HepG2 (cell line): ENCODE results near the gene MRGPRG. TPM values are rescaled to one million over a fixed set of nuclear protein-coding genes. Genes with fewer than 3 reads are reported as not detected.

Experiments used
- ATAC-seq: fragments of 200-7000 bp; cut with Tn5 transposase; 3 replicates; pipeline ENCODE4 v1.9.1; 2020; ENCODE audit warnings: mild to moderate bottlenecking, moderate library complexity
- BruUV-seq: library from RNA; stranded (reverse); fragments of 400-500 nt; replicated peaks from 2 replicates; lab custom pipeline; 2021; lab: Mats Ljungman, UMichigan
- CTCF ChIA-PET: fragments of 300-600 bp; formaldehyde crosslinking; extraction: SDS; loops from one replicate; lab custom pipeline; 2021; ENCODE audit warnings: low total read pairs, inconsistent platforms, low intra/inter-chr PET ratio; lab: Yijun Ruan, JAX
- POLR2A ChIA-PET: fragments of 350-600 bp; sonication (Branson Sonifier 250); formaldehyde crosslinking; loops from one replicate; lab custom pipeline; 2020; ENCODE audit warnings: antibody characterized with exemption, inconsistent platforms; lab: Yijun Ruan, JAX
- DNase-seq: peaks from one replicate; pipeline ENCODE4 v3.0.0-alpha.2; 2015; ENCODE audit warnings: low spot score
- FAIRE-seq: peaks from 3 replicates; lab custom pipeline; 2011; peaks lifted over from hg19 to GRCh38; lab: Jason Lieb, UNC
- H2AFZ ChIP-seq: one replicate; pipeline ENCODE4 v1.6.1; 2011; ENCODE audit warnings: low read length, inconsistent platforms
- H3K27ac ChIP-seq: fragments of 300-600 bp; 3 replicates; pipeline ENCODE4 v1.8.0; 2011; ENCODE audit warnings: mixed run types, mild to moderate bottlenecking, mixed read lengths, low read length, inconsistent platforms; ENCODE audit not compliant: insufficient read depth; ENCODE audit errors: extremely low read length
- H3K27me3 ChIP-seq, 2 experiments: fragments of 200-600 bp in 1 of 2; 2 replicates in 1 of 2; 3 replicates in 1 of 2; pipeline versions ENCODE4 v1.6.0 to v1.8.0; 2011; ENCODE audit warnings: low read length in 2 of 2, mild to moderate bottlenecking in 2 of 2, moderate library complexity in 2 of 2, inconsistent platforms in 1 of 2; ENCODE audit not compliant: insufficient read depth in 2 of 2, control insufficient read depth in 1 of 2
- H3K36me3 ChIP-seq, 2 experiments: fragments of 200-600 bp in 1 of 2; replicated peaks in 1 of 2; 2 replicates in 1 of 2; 3 replicates in 1 of 2; pipeline versions ENCODE4 v1.5.1 to v1.8.0; 2011; ENCODE audit warnings: low read length in 2 of 2, inconsistent platforms in 1 of 2; ENCODE audit not compliant: insufficient read depth in 2 of 2, control insufficient read depth in 1 of 2
- H3K4me1 ChIP-seq: 2 replicates; pipeline ENCODE4 v1.5.1; 2012; ENCODE audit warnings: low read length, inconsistent platforms; ENCODE audit not compliant: insufficient read depth
- H3K4me2 ChIP-seq: 2 replicates; pipeline ENCODE4 v1.6.0; 2011; ENCODE audit warnings: low read depth, low read length, inconsistent platforms
- H3K4me3 ChIP-seq, 3 experiments: fragments of 200-600 bp in 1 of 3; sonication (generic), shearing (Covaris generic) in 1 of 3; replicated peaks in 1 of 3; 2 replicates each; pipeline ENCODE4 v1.5.1; 2011 to 2016; ENCODE audit warnings: low read length in 3 of 3, inconsistent platforms in 2 of 3, low read depth in 2 of 3, mild to moderate bottlenecking in 2 of 3, control low read depth in 1 of 3, mixed read lengths in 1 of 3; ENCODE audit not compliant: insufficient read depth in 1 of 3
- H3K79me2 ChIP-seq: one replicate; pipeline ENCODE4 v1.6.1; 2011; ENCODE audit warnings: low read length, inconsistent platforms; ENCODE audit not compliant: insufficient read depth
- H3K9ac ChIP-seq: 2 replicates; pipeline ENCODE4 v1.6.0; 2011; ENCODE audit warnings: mild to moderate bottlenecking, low read depth, low read length, inconsistent platforms; ENCODE audit not compliant: insufficient read depth
- H3K9me3 ChIP-seq: 2 replicates; pipeline ENCODE4 v1.5.1; 2012; ENCODE audit warnings: mild to moderate bottlenecking, low read length
- H4K20me1 ChIP-seq: 2 replicates; pipeline ENCODE4 v1.6.0; 2011; ENCODE audit warnings: inconsistent platforms, mild to moderate bottlenecking, low read length, moderate library complexity; ENCODE audit not compliant: insufficient read depth
- FOXM1 ChIP-seq: sonication (generic); formaldehyde crosslinking; IDR thresholded peaks from 2 replicates; pipeline ENCODE4 v1.5.0; 2020; ENCODE audit warnings: missing genetic modification reagents
- IKZF1 ChIP-seq: fragments of 450-650 bp; IDR thresholded peaks from 2 replicates; pipeline ENCODE4 v1.7.1; 2016
- MED1 ChIP-seq: sonication (generic); formaldehyde crosslinking; IDR thresholded peaks from 2 replicates; pipeline ENCODE4 v1.4.0; 2020; ENCODE audit warnings: missing genetic modification reagents
- REL ChIP-seq: sonication (generic); formaldehyde crosslinking; conservative IDR thresholded peaks from 2 replicates; pipeline ENCODE4 v1.8.0; 2022; ENCODE audit warnings: mild to moderate bottlenecking, missing genetic modification reagents, moderate library complexity
- RXRA ChIP-seq: sonication (generic); formaldehyde crosslinking; IDR thresholded peaks from 2 replicates; pipeline ENCODE4 v1.5.1; 2020; ENCODE audit warnings: missing genetic modification reagents
- SUZ12 ChIP-seq: fragments of 150-350 bp; IDR thresholded peaks from 2 replicates; pipeline ENCODE4 v1.6.1; 2014; ENCODE audit warnings: low read depth, low read length
- ZFP90 ChIP-seq: sonication (generic); formaldehyde crosslinking; IDR thresholded peaks from 2 replicates; pipeline ENCODE4 v1.8.0; 2022; ENCODE audit warnings: missing genetic modification reagents, mild to moderate bottlenecking, inconsistent platforms, borderline replicate concordance
- ZNF225 ChIP-seq: sonication (generic); formaldehyde crosslinking; IDR thresholded peaks from 2 replicates; pipeline ENCODE4 v1.4.0; 2020; ENCODE audit warnings: mild to moderate bottlenecking, missing genetic modification reagents
- ZNF282 ChIP-seq: fragments of 450-650 bp; IDR thresholded peaks from 2 replicates; pipeline ENCODE4 v1.6.1; 2018; ENCODE audit not compliant: partially characterized antibody
- ZNF354B ChIP-seq: sonication (generic); formaldehyde crosslinking; IDR thresholded peaks from 2 replicates; pipeline ENCODE4 v1.8.0; 2022; ENCODE audit warnings: mild to moderate bottlenecking, missing genetic modification reagents
- ZNF563 ChIP-seq: sonication (generic); formaldehyde crosslinking; IDR thresholded peaks from 2 replicates; pipeline ENCODE4 v1.8.0; 2022; ENCODE audit warnings: mild to moderate bottlenecking, moderate library complexity, missing genetic modification reagents
- WGBS: methylation state at CpG from one replicate; pipeline ENCODE4 v1.1.6; 2017; ENCODE audit warnings: low lambda C conversion rate; 5-methylcytosine and 5-hydroxymethylcytosine counted together
- in situ Hi-C: cut with HindIII; loops from 2 replicates; pipeline ENCODE4 v1.10.0; 2017; ENCODE audit warnings: low pct_unique_long_range_greater_than_20kb; ENCODE audit not compliant: extremely low pct_ligation_motif_present
- intact Hi-C: fragments of 100-400 bp; cut with micrococcal nuclease; formaldehyde crosslinking; loops from one replicate; pipeline ENCODE4 v1.10.0; 2022; ENCODE audit not compliant: unreplicated experiment
- polyA plus RNA-seq, 8 experiments: library from polyadenylated mRNA; depleted of rRNA in 3 of 8; stranded (reverse) in 7 of 8; unstranded in 1 of 8; fragments of >200 nt; fragmentation: Illumina TruSeq in 4 of 8; extraction: Trizol in 4 of 8; gene quantifications; 2 replicates each; pipeline versions ENCODE4 v1.2.1 to v1.2.3, GENCODE V29; 2011 to 2016; ENCODE audit warnings: low read depth in 4 of 8, missing spikeins in 1 of 8, mixed read lengths in 1 of 8; ENCODE audit not compliant: insufficient read depth in 1 of 8
- total RNA-seq, 5 experiments: library from RNA; depleted of rRNA; stranded (reverse); fragments of >200 nt; fragmentation: Illumina TruSeq; extraction: Trizol; gene quantifications; 2 replicates each; pipeline ENCODE4 v1.2.3, GENCODE V29; 2016; ENCODE audit warnings: low read depth in 1 of 5
- TF ChIP-seq, protein P1 (sequence below): sonication (generic); formaldehyde crosslinking; IDR thresholded peaks from 2 replicates; pipeline ENCODE4 v1.4.0; 2020; ENCODE audit warnings: missing genetic modification reagents, borderline replicate concordance
- TF ChIP-seq, protein P2 (sequence below): sonication (generic); formaldehyde crosslinking; IDR thresholded peaks from 2 replicates; pipeline ENCODE4; 2020; ENCODE audit warnings: missing genetic modification reagents, mild to moderate bottlenecking, borderline replicate concordance
- TF ChIP-seq, protein P3 (sequence below): IDR thresholded peaks from 2 replicates; pipeline ENCODE4 v1.6.1; 2016; ENCODE audit warnings: missing genetic modification reagents, missing compliant biosample characterization
- TF ChIP-seq, protein P4 (sequence below): IDR thresholded peaks from 2 replicates; pipeline ENCODE4 v1.6.1; 2016; ENCODE audit warnings: low read depth, borderline replicate concordance
- TF ChIP-seq, protein P5 (sequence below): sonication (generic); formaldehyde crosslinking; IDR thresholded peaks from 2 replicates; pipeline ENCODE4 v1.5.0; 2020; ENCODE audit warnings: mild to moderate bottlenecking, low read depth, missing genetic modification reagents, borderline replicate concordance

Gene MRGPRG
- total and polyA plus RNA-seq, 2 of the 13 experiments (the other 11 are each of a cell fraction or from before 2014, with no cell fraction given) = not detected

DNA sequence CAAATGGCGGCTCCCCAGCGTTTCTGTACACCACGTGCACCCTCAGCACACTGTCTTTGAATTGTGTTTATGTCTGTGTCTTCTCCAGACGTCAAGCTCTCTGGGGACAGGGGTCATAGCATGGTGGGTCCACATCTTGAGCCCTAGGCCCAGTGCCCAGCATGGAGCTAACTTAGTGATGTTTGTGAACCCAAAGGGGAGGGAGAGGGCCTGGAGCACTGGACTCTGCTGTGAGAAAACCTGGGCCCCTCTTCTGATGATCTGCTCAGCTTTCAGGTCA is 4.3 kb downstream of the MRGPRG start (continued):
- TF ChIP-seq, protein P1, sequence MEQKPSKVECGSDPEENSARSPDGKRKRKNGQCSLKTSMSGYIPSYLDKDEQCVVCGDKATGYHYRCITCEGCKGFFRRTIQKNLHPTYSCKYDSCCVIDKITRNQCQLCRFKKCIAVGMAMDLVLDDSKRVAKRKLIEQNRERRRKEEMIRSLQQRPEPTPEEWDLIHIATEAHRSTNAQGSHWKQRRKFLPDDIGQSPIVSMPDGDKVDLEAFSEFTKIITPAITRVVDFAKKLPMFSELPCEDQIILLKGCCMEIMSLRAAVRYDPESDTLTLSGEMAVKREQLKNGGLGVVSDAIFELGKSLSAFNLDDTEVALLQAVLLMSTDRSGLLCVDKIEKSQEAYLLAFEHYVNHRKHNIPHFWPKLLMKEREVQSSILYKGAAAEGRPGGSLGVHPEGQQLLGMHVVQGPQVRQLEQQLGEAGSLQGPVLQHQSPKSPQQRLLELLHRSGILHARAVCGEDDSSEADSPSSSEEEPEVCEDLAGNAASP = no peak
- TF ChIP-seq SUZ12 (no peak), MED1 (CRISPR knock-in tag) (no peak), ZNF282 (no peak), ZFP90 (CRISPR knock-in tag) (no peak)

DNA sequence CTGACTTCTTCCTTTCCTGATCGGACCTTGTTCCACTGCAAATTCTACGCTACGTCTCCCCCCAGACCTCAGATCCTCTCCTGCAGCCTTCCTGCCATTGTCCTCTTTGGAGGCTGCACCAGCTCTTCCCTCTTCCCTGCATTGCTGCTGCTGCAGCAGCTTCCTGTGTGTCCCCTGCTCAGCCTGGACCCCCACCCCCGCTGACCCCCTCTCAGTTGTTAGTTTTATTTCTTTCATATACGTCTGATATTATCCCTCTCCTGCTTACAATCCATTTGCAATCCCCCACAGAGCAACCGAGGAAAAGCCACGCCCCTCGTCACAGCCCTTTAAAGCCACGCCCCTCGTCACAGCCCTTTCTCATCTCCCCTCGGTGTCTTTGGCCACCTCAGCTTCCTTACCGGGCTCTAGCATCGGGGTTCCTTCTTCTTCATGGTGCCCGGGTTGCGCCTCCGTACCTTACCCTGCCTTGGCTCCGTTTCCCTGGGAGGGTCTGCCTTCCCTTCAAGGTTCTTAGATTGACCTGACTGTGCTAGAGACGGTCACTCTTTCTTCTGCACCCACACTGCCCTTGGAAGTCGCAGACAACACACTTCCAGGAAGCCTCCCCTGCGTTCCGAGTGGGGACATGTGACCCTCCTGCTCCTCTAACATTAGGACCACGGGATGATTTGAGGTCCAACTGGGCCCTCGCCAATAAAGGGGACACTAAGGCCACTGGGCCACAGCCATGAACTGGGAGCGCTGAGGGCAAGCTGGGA is 4.8 kb downstream of the MRGPRG start:
- H3K4me2 ChIP-seq = no peak overlapping the region
- H3K9me3 ChIP-seq = no peaks in the 10 kb centered on the region
- no peak for DNase-seq
- H3K27ac ChIP-seq = no peak overlapping the region
- no peak for ATAC-seq
- no peaks in the 10 kb centered on the region for H3K4me1 ChIP-seq
- in situ Hi-C loops = loop anchor here (10.0 kb wide), 2 partner anchors 109 to 179 kb away; no protein-coding TSS in a partner anchor
- H3K27me3 ChIP-seq = peaks cover 3 to 24% of the 10 kb centered on the region in 2 experiments; a peak in 4 of 5 replicates
- intact Hi-C loops = loop anchor here (10.0 kb wide), 1 partner anchor 99 kb away; no protein-coding TSS in a partner anchor
- no peaks in the 10 kb centered on the region for H4K20me1 ChIP-seq
- ChIA-PET CTCF (no interaction called here), POLR2A (no interaction called here)
- no peak overlapping the region for H3K9ac ChIP-seq
- no peaks in the 10 kb centered on the region for H3K36me3 ChIP-seq
- no peak overlapping the region for H3K4me3 ChIP-seq
- BruUV-seq = no TSS peak
- no peak overlapping the region for H2AFZ ChIP-seq
- FAIRE-seq = no peak
- no peaks in the 10 kb centered on the region for H3K79me2 ChIP-seq
- WGBS = 12% methylated on average over 24 of the region's 24 CpGs
- TF ChIP-seq REL (CRISPR knock-in tag) (no peak), FOXM1 (CRISPR knock-in tag) (no peak), ZNF563 (CRISPR knock-in tag) (no peak), ZNF354B (CRISPR knock-in tag) (no peak), RXRA (CRISPR knock-in tag) (no peak), IKZF1 (no peak), ZNF225 (CRISPR knock-in tag) (no peak)
- TF ChIP-seq, protein P2, sequence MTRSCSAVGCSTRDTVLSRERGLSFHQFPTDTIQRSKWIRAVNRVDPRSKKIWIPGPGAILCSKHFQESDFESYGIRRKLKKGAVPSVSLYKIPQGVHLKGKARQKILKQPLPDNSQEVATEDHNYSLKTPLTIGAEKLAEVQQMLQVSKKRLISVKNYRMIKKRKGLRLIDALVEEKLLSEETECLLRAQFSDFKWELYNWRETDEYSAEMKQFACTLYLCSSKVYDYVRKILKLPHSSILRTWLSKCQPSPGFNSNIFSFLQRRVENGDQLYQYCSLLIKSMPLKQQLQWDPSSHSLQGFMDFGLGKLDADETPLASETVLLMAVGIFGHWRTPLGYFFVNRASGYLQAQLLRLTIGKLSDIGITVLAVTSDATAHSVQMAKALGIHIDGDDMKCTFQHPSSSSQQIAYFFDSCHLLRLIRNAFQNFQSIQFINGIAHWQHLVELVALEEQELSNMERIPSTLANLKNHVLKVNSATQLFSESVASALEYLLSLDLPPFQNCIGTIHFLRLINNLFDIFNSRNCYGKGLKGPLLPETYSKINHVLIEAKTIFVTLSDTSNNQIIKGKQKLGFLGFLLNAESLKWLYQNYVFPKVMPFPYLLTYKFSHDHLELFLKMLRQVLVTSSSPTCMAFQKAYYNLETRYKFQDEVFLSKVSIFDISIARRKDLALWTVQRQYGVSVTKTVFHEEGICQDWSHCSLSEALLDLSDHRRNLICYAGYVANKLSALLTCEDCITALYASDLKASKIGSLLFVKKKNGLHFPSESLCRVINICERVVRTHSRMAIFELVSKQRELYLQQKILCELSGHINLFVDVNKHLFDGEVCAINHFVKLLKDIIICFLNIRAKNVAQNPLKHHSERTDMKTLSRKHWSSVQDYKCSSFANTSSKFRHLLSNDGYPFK (CRISPR knock-in tag) = no peak
- TF ChIP-seq, protein P3, sequence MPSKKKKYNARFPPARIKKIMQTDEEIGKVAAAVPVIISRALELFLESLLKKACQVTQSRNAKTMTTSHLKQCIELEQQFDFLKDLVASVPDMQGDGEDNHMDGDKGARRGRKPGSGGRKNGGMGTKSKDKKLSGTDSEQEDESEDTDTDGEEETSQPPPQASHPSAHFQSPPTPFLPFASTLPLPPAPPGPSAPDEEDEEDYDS (CRISPR knock-in tag) = no peak
- TF ChIP-seq, protein P4, sequence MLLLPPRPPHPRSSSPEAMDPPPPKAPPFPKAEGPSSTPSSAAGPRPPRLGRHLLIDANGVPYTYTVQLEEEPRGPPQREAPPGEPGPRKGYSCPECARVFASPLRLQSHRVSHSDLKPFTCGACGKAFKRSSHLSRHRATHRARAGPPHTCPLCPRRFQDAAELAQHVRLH (CRISPR knock-in tag) = no peak
- TF ChIP-seq, protein P5, sequence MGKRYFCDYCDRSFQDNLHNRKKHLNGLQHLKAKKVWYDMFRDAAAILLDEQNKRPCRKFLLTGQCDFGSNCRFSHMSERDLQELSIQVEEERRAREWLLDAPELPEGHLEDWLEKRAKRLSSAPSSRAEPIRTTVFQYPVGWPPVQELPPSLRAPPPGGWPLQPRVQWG (CRISPR knock-in tag) = no peak
